ENCODE measurements around the gene INPP5J.

The INPP5J gene

GRCh38 chr22:31099841-31100761 is 22.7 kb upstream of the INPP5J start:
- TF ChIP-seq TAF1 (IDR thresholded peaks at IDR 0.05; ENCODE audit: low read depth, low read length) = no peak
- no peak for TF ChIP-seq POLR2AphosphoS5 (IDR thresholded peaks at IDR 0.05; ENCODE audit: low read depth, low read length)
- TF ChIP-seq POLR2A (IDR thresholded peaks at IDR 0.05; ENCODE audit: low read depth, low read length) = no peak
- TF ChIP-seq SPI1 (IDR thresholded peaks at IDR 0.05; ENCODE audit: low read depth, low read length) = no peak
- no peak for TF ChIP-seq PAX5 (IDR thresholded peaks at IDR 0.05; ENCODE audit: insufficient read depth, low read length, severe bottlenecking)
- no peak for TF ChIP-seq POU2F2 (IDR thresholded peaks at IDR 0.05; ENCODE audit: low read depth, low read length)
- FAIRE-seq (no peak), DNase-seq (ENCODE audit: insufficient read length, low spot score) (no peak)

GRCh38 chr22:31100762-31101525 is 21.8 kb upstream of the INPP5J start:
- no peak for TF ChIP-seq SPI1 (IDR thresholded peaks at IDR 0.05; ENCODE audit: low read depth, low read length)
- TF ChIP-seq POU2F2 (IDR thresholded peaks at IDR 0.05; ENCODE audit: low read depth, low read length) = no peak
- no peak for TF ChIP-seq PAX5 (IDR thresholded peaks at IDR 0.05; ENCODE audit: insufficient read depth, low read length, severe bottlenecking)
- TF ChIP-seq TAF1 (IDR thresholded peaks at IDR 0.05; ENCODE audit: low read depth, low read length) = no peak
- TF ChIP-seq POLR2A (IDR thresholded peaks at IDR 0.05; ENCODE audit: low read depth, low read length) = no peak
- no peak for TF ChIP-seq POLR2AphosphoS5 (IDR thresholded peaks at IDR 0.05; ENCODE audit: low read depth, low read length)
- FAIRE-seq (no peak), DNase-seq (ENCODE audit: insufficient read length, low spot score) (no peak)

GRCh38 chr22:31102441-31103081 is 20.2 kb upstream of the INPP5J start:
- no peak for DNase-seq (ENCODE audit: insufficient read length, low spot score)
- FAIRE-seq = no peak
- no peak for TF ChIP-seq TAF1 (IDR thresholded peaks at IDR 0.05; ENCODE audit: low read depth, low read length)
- TF ChIP-seq SPI1 (IDR thresholded peaks at IDR 0.05; ENCODE audit: low read depth, low read length) = no peak
- no peak for TF ChIP-seq POLR2AphosphoS5 (IDR thresholded peaks at IDR 0.05; ENCODE audit: low read depth, low read length)

GRCh38 chr22:31103111-31103510 is 19.7 kb upstream of the INPP5J start:
- TF ChIP-seq SPI1 (IDR thresholded peaks at IDR 0.05; ENCODE audit: low read depth, low read length) (no peak), POLR2AphosphoS5 (IDR thresholded peaks at IDR 0.05; ENCODE audit: low read depth, low read length) (no peak), PAX5 (IDR thresholded peaks at IDR 0.05; ENCODE audit: insufficient read depth, low read length, severe bottlenecking) (no peak), TAF1 (IDR thresholded peaks at IDR 0.05; ENCODE audit: low read depth, low read length) (no peak), POLR2A (IDR thresholded peaks at IDR 0.05; ENCODE audit: low read depth, low read length) (no peak), POU2F2 (IDR thresholded peaks at IDR 0.05; ENCODE audit: low read depth, low read length) (no peak)
- FAIRE-seq (no peak), DNase-seq (ENCODE audit: insufficient read length, low spot score) (no peak)

GRCh38 chr22:31103899-31104694 is 18.7 kb upstream of the INPP5J start:
- no peak for FAIRE-seq
- DNase-seq (ENCODE audit: insufficient read length, low spot score) = no peak
- TF ChIP-seq POLR2AphosphoS5 (IDR thresholded peaks at IDR 0.05; ENCODE audit: low read depth, low read length) (no peak), PAX5 (IDR thresholded peaks at IDR 0.05; ENCODE audit: insufficient read depth, low read length, severe bottlenecking) (no peak), SPI1 (IDR thresholded peaks at IDR 0.05; ENCODE audit: low read depth, low read length) (no peak), POU2F2 (IDR thresholded peaks at IDR 0.05; ENCODE audit: low read depth, low read length) (no peak), TAF1 (IDR thresholded peaks at IDR 0.05; ENCODE audit: low read depth, low read length) (no peak), POLR2A (IDR thresholded peaks at IDR 0.05; ENCODE audit: low read depth, low read length) (no peak)

GRCh38 chr22:31104869-31105268 is 17.9 kb upstream of the INPP5J start:
- DNase-seq (ENCODE audit: insufficient read length, low spot score) (no peak), FAIRE-seq (no peak)
- TF ChIP-seq POLR2A (IDR thresholded peaks at IDR 0.05; ENCODE audit: low read depth, low read length) (no peak), PAX5 (IDR thresholded peaks at IDR 0.05; ENCODE audit: insufficient read depth, low read length, severe bottlenecking) (no peak), SPI1 (IDR thresholded peaks at IDR 0.05; ENCODE audit: low read depth, low read length) (no peak), POLR2AphosphoS5 (IDR thresholded peaks at IDR 0.05; ENCODE audit: low read depth, low read length) (no peak), TAF1 (IDR thresholded peaks at IDR 0.05; ENCODE audit: low read depth, low read length) (no peak), POU2F2 (IDR thresholded peaks at IDR 0.05; ENCODE audit: low read depth, low read length) (no peak)

GRCh38 chr22:31105282-31105929 is 17.4 kb upstream of the INPP5J start:
- no peak for TF ChIP-seq POLR2A (IDR thresholded peaks at IDR 0.05; ENCODE audit: low read depth, low read length)
- no peak for TF ChIP-seq POLR2AphosphoS5 (IDR thresholded peaks at IDR 0.05; ENCODE audit: low read depth, low read length)
- TF ChIP-seq TAF1 (IDR thresholded peaks at IDR 0.05; ENCODE audit: low read depth, low read length) = no peak
- TF ChIP-seq SPI1 (IDR thresholded peaks at IDR 0.05; ENCODE audit: low read depth, low read length) = no peak
- no peak for TF ChIP-seq POU2F2 (IDR thresholded peaks at IDR 0.05; ENCODE audit: low read depth, low read length)
- no peak for TF ChIP-seq PAX5 (IDR thresholded peaks at IDR 0.05; ENCODE audit: insufficient read depth, low read length, severe bottlenecking)
- DNase-seq (ENCODE audit: insufficient read length, low spot score) = no peak
- no peak for FAIRE-seq

- FAIRE-seq (no peak), DNase-seq (ENCODE audit: insufficient read length, low spot score) (no peak)
- TF ChIP-seq SPI1 (IDR thresholded peaks at IDR 0.05; ENCODE audit: low read depth, low read length) (no peak), PAX5 (IDR thresholded peaks at IDR 0.05; ENCODE audit: insufficient read depth, low read length, severe bottlenecking) (no peak), POU2F2 (IDR thresholded peaks at IDR 0.05; ENCODE audit: low read depth, low read length) (no peak), TAF1 (IDR thresholded peaks at IDR 0.05; ENCODE audit: low read depth, low read length) (no peak), POLR2A (IDR thresholded peaks at IDR 0.05; ENCODE audit: low read depth, low read length) (no peak), POLR2AphosphoS5 (IDR thresholded peaks at IDR 0.05; ENCODE audit: low read depth, low read length) (no peak)
Observed at GRCh38 chr22:31106001-31106571, 16.7 kb upstream of the INPP5J start.
